HTR-8/SVneo (cell line): ENCODE results near the gene MED12.

Source experiments
- DNase-seq: peaks from one replicate; pipeline ENCODE4 v3.0.0; 2011; ENCODE audit warnings: low spot score, mixed read lengths; ENCODE audit not compliant: insufficient read length
- FAIRE-seq: peaks from 2 replicates; lab custom pipeline; 2011; peaks lifted over from hg19 to GRCh38; lab: Jason Lieb, UNC

The MED12 gene

DNA sequence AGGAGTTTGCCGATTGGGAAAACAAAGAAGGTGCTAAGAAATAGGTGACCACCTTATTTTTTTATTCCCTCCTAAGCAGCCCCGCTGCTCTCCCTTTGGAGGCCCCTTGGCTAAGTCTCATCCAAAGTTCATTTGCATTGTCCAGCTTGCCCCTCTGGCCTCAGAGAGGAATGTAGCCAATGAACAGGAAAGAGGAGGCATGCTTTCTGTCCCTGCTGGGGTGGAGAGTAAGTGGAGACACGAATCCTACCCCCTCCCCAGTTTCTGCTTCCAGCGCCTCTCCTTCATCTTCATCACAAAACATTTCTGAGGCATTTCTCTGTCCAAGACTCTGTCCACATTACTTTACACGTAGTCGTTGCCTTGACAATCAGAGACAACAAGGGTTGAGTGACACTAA, 64.9 kb downstream of the MED12 start:
- DNase-seq: no peak
- FAIRE-seq: no peak

DNA sequence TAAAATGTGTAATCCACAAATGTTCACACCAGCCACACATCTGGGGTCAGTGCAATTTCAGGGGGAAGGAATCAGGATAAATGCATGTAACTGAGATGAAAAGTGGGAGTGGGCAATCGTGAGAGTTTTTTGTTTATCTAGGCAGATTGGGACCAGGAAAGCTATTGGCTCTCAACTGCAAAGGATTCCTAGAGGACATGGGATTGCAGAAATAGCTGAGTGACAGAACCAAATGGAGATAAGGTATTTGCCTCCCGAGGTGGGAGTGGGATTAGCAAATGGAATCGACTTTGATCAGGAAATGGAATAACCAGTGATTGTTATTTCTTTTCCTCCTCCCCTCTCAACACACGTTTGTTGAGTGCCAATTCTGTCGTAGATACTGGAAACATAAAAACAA, 65.7 kb downstream of the MED12 start:
- no peak for FAIRE-seq

DNA sequence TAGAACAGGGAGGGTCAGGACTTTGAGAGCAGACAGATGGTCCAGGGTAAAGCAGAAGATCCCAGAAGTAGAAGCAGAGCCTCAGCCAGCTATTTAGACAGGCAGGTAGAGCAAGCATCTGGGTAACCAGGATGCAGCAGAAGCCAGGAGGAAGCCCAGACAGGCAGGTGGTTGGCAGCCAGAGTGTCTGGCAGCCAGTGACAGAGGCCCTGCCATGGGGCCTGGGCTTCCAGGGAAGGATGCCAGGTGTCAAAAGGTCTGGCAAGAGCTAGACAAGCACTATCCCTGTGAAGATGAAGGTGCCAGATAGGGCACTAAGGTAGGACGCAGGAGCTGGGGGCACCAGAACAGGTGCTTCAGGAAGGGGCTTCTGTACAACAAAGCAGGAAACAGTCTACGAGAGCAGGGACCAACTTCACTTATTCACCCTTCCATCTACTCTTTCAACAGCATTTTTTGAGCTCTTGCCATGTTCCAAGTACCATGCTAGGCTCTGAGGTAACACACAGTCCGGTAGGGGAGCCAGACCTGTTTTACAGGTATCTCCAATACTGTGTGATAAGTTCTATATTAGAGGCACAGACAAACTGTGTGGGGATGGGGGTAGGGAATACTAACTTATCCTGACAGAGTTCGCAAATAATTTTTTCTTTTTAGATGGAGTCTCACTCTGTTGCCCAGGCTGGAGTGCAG, 66.6 kb downstream of the MED12 start:
- DNase-seq (no peak), FAIRE-seq (no peak)

More for the DNA sequence above, 65.7 kb downstream of the MED12 start:
- no peak for DNase-seq

DNA sequence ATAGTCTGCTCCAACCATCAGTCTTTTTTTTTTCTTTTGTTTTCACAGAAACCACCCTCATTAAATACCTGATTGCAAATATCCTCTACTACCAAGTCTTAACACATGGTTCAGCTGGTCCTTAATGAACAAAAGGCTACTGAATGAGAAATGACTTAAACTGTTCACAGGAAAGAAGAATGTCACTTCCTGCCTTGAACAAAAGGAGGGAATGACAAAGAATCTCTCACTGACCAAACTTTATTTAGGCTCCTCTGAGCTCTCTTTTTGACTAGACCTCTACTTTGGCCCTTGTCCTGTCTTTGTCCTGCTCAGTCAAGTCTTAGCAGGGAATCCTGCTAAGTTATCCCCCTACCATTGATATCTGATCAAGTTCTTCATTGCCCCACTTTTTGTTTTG, 72.9 kb downstream of the MED12 start:
- no peak for DNase-seq
- FAIRE-seq: no peak
